OCI-LY7 (cell line): Measurements from ENCODE around the gene ENKUR. TPM values are rescaled to one million over a fixed set of nuclear protein-coding genes. Genes with fewer than 3 reads are reported as not detected.

Experiments
- BruUV-seq: library from RNA; stranded (reverse); fragments of 400-500 nt; replicated peaks from 2 replicates; lab custom pipeline; 2021; lab: Mats Ljungman, UMichigan
- CTCF ChIA-PET: fragments of 300-600 bp; sonication (Branson Sonifier 250); formaldehyde crosslinking; loops from one replicate; lab custom pipeline; 2022; ENCODE audit warnings: antibody characterized with exemption; ENCODE audit not compliant: unreplicated experiment; lab: Charles Lee
- POLR2A ChIA-PET: fragments of 300-600 bp; sonication (Branson Sonifier 250); formaldehyde crosslinking; loops from one replicate; lab custom pipeline; 2022; ENCODE audit warnings: antibody characterized with exemption; lab: Charles Lee
- DNase-seq: peaks from one replicate; pipeline ENCODE4 v3.0.0-alpha.2; 2015; ENCODE audit warnings: low spot score
- H2AFZ ChIP-seq: fragments of 200-600 bp; sonication (generic), shearing (Covaris generic); 2 replicates; pipeline ENCODE4 v1.6.1; 2014; ENCODE audit warnings: mild to moderate bottlenecking, antibody characterized with exemption, low read length, moderate library complexity
- H3K27ac ChIP-seq: fragments of 200-600 bp; sonication (generic); 2 replicates; pipeline ENCODE4 v1.5.1; 2014; ENCODE audit warnings: mixed run types, low read depth, mild to moderate bottlenecking, moderate library complexity, low read length, inconsistent platforms; ENCODE audit not compliant: poor library complexity, severe bottlenecking
- H3K36me3 ChIP-seq: fragments of 200-600 bp; sonication (generic); 2 replicates; pipeline ENCODE4 v1.6.1; 2014; ENCODE audit warnings: mild to moderate bottlenecking, antibody characterized with exemption, low read length, moderate library complexity, mixed read lengths; ENCODE audit not compliant: insufficient read depth
- H3K4me1 ChIP-seq: fragments of 200-600 bp; sonication (generic); 2 replicates; pipeline ENCODE4 v1.5.1; 2014; ENCODE audit warnings: mild to moderate bottlenecking, low read length; ENCODE audit not compliant: insufficient read depth, poor library complexity, severe bottlenecking
- H3K4me2 ChIP-seq: fragments of 200-600 bp; sonication (generic); 2 replicates; pipeline ENCODE4 v1.6.1; 2014; ENCODE audit warnings: mild to moderate bottlenecking, low read length
- H3K4me3 ChIP-seq: fragments of 200-600 bp; sonication (generic); 2 replicates; pipeline ENCODE4 v1.5.1; 2014; ENCODE audit warnings: mild to moderate bottlenecking, low read depth, low read length; ENCODE audit not compliant: poor library complexity, severe bottlenecking
- H3K79me2 ChIP-seq: fragments of 200-600 bp; sonication (generic); 2 replicates; pipeline ENCODE4 v1.6.1; 2016; ENCODE audit warnings: low read depth, mild to moderate bottlenecking, low read length, moderate library complexity, mixed read lengths; ENCODE audit not compliant: insufficient read depth
- H3K9me2 ChIP-seq: fragments of 200-600 bp; sonication (generic); 2 replicates; pipeline ENCODE4 v1.6.1; 2016; ENCODE audit warnings: mild to moderate bottlenecking, low read length, mixed read lengths; ENCODE audit not compliant: insufficient read depth
- H3K9me3 ChIP-seq: fragments of 200-600 bp; sonication (generic); 2 replicates; pipeline ENCODE4 v1.6.1; 2014; ENCODE audit warnings: mild to moderate bottlenecking, mixed run types, low read length, mixed read lengths
- H4K20me1 ChIP-seq: fragments of 200-600 bp; sonication (generic); 2 replicates; pipeline ENCODE4 v1.6.1; 2014; ENCODE audit warnings: mild to moderate bottlenecking, antibody characterized with exemption, low read length, moderate library complexity, mixed read lengths; ENCODE audit not compliant: insufficient read depth
- EZH2phosphoT487 ChIP-seq: fragments of 200-600 bp; sonication (generic); IDR thresholded peaks from 2 replicates; pipeline ENCODE4 v1.6.1; 2018; ENCODE audit warnings: low read depth, borderline replicate concordance, mild to moderate bottlenecking, mixed run types, antibody characterized with exemption, low read length, moderate library complexity, mixed read lengths
- intact Hi-C: fragments of 100-400 bp; cut with micrococcal nuclease; formaldehyde crosslinking; loops from one replicate; pipeline ENCODE4 v1.10.0; 2022; ENCODE audit not compliant: unreplicated experiment
- total RNA-seq, 2 experiments: library from RNA; depleted of rRNA in 1 of 2; stranded (reverse); fragments of >200 nt in 1 of 2; shearing (Covaris generic) in 1 of 2; gene quantifications; 2 replicates each; pipeline ENCODE4 v1.2.3, GENCODE V29; 2014 to 2022
- TF ChIP-seq, protein P1 (sequence below): fragments of 200-600 bp; sonication (generic); conservative IDR thresholded peaks from 2 replicates; pipeline ENCODE4 v1.5.1; 2014; ENCODE audit warnings: mild to moderate bottlenecking, antibody characterized with exemption, low read length, moderate library complexity, mixed read lengths

ENKUR gene
- total RNA-seq, 2 experiments from 2014 or later: not detected

DNA sequence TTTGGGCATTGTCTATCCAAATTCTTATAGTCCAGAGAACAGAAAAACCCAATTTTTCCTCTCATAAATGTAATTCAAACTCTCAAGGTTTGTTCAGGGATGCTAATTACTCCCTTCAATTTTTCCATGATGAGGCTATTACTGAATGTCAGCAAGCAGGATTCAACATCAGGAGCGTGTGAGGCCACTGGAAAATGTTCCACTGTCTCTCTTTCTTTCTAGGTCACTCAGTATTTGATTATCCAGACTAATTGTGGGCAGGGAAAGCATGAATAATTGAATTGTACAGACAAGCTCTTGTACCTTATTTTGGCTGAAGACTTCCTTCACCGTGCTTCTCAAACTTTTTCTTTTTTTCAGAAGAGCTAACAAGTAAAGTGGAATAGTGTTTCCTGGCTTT, 31.1 kb upstream of the ENKUR start:
- H3K27ac ChIP-seq: no peak overlapping the region
- no peak overlapping the region for H3K4me3 ChIP-seq
- CTCF ChIA-PET: no interaction called here
- no peak overlapping the region for H3K4me2 ChIP-seq
- H2AFZ ChIP-seq: no peak overlapping the region
- no peaks in the 10 kb centered on the region for H3K9me3 ChIP-seq
- H3K9me2 ChIP-seq: no peaks in the 10 kb centered on the region
- H4K20me1 ChIP-seq: no peaks in the 10 kb centered on the region
- no peaks in the 10 kb centered on the region for H3K36me3 ChIP-seq
- H3K79me2 ChIP-seq: no peaks in the 10 kb centered on the region
- intact Hi-C loops: no loop called here
- DNase-seq: no peak
- TF ChIP-seq EZH2phosphoT487: no peak
- TF ChIP-seq, protein P1, sequence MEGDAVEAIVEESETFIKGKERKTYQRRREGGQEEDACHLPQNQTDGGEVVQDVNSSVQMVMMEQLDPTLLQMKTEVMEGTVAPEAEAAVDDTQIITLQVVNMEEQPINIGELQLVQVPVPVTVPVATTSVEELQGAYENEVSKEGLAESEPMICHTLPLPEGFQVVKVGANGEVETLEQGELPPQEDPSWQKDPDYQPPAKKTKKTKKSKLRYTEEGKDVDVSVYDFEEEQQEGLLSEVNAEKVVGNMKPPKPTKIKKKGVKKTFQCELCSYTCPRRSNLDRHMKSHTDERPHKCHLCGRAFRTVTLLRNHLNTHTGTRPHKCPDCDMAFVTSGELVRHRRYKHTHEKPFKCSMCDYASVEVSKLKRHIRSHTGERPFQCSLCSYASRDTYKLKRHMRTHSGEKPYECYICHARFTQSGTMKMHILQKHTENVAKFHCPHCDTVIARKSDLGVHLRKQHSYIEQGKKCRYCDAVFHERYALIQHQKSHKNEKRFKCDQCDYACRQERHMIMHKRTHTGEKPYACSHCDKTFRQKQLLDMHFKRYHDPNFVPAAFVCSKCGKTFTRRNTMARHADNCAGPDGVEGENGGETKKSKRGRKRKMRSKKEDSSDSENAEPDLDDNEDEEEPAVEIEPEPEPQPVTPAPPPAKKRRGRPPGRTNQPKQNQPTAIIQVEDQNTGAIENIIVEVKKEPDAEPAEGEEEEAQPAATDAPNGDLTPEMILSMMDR: no peak
- POLR2A ChIA-PET: interaction anchor here (1.4 kb wide), 1 partner anchor 14 kb away, joined by 3 read pairs; no protein-coding TSS in a partner anchor
- no TSS peak for BruUV-seq
- no peaks in the 10 kb centered on the region for H3K4me1 ChIP-seq

DNA sequence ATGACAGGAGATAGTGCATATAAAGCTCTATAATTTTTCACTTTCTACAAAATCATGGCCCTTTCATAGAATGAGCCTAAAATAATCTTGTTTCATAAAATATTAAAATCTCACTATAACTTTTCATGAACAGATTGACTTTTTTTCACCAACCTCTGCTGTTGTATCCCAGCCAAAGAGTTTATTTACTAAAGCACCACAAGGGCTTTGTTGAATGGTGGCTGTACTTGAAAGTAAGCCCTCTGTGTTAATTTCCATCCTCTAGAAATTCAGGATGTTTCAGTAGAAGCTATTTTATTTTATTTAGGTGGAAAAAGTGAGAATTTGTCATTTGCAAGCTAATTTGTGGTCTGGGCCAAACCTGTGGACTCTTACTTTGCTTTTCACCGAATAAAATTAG, 30.7 kb upstream of the ENKUR start:
- Histone ChIP-seq H3K4me1 (no peaks in the 10 kb centered on the region), H3K4me2 (no peak overlapping the region), H3K36me3 (no peaks in the 10 kb centered on the region), H4K20me1 (no peaks in the 10 kb centered on the region), H3K9me3 (no peaks in the 10 kb centered on the region), H3K4me3 (no peak overlapping the region), H3K79me2 (no peaks in the 10 kb centered on the region), H3K27ac (no peak overlapping the region), H3K9me2 (no peaks in the 10 kb centered on the region), H2AFZ (no peak overlapping the region)
- POLR2A ChIA-PET: interaction anchor here (1.4 kb wide), 1 partner anchor 15 kb away, joined by 3 read pairs; no protein-coding TSS in a partner anchor
- DNase-seq: no peak
- TF ChIP-seq EZH2phosphoT487: no peak
- TF ChIP-seq, protein P1: no peak
- CTCF ChIA-PET: no interaction called here
- intact Hi-C loops: no loop called here
- no TSS peak for BruUV-seq

DNA sequence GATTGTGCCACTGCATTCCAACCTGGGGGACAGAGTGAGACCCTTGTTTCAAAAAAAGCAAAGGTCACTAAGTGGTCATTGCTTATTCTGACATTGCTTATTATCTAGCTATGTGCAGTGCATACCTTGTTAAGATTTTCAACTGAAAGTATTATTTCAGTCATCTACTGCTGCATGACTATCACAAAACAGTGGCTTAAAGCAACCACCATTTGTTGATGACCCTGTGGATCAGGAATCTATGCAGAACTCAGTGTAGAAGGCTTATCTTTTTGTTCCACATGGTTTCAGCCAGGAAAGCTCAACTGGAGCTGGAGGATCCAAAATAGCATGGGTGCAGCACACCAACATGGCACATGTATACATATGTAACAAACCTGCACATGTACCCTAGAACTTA, 23.6 kb upstream of the ENKUR start:
- Histone ChIP-seq H3K4me3 (no peak overlapping the region), H3K27ac (no peak overlapping the region), H3K4me1 (no peaks in the 10 kb centered on the region), H3K36me3 (no peaks in the 10 kb centered on the region), H3K79me2 (no peaks in the 10 kb centered on the region), H3K4me2 (no peak overlapping the region), H3K9me3 (no peaks in the 10 kb centered on the region), H4K20me1 (no peaks in the 10 kb centered on the region), H3K9me2 (no peaks in the 10 kb centered on the region), H2AFZ (no peak overlapping the region)
- POLR2A ChIA-PET: interaction anchor here (0.5 kb wide), 1 partner anchor 612 kb away, joined by 3 read pairs; no protein-coding TSS in a partner anchor
- DNase-seq: no peak
- TF ChIP-seq EZH2phosphoT487: no peak
- TF ChIP-seq, protein P1: no peak
- BruUV-seq: no TSS peak
- CTCF ChIA-PET: no interaction called here
- intact Hi-C loops: no loop called here
